DMS53 treated with DMSO at 0.1 percent for 48 hours (cell line): Measurements from ENCODE around the gene PDE5A.

Experiments used
- DNase-seq: peaks from one replicate; lab custom pipeline; 2025; ENCODE audit not compliant: unreplicated experiment; lab: John Stamatoyannopoulos, UW

The PDE5A gene

GRCh38 chr4:119587796-119588195, 40.8 kb downstream of the PDE5A start:
- no peak for DNase-seq

DNA sequence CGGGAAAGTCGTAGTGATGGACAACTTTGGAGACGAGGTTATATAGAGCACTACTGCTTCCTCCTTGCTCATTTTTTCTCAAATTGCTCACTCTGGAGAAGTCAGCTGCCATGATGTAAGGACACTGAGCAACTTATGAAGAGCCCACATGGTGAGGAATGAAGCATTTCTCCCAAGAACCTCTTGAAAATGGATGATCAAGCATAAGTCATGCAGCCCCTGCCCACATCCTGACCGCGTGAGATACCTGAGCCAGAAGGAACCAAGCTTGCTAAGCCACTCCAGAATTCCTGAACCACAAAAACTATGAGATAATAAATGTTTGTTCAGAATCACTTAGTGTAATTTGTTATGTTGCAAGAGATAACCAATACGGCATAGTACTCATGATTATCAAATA, 42.8 kb downstream of the PDE5A start:
- no peak for DNase-seq

- no peak for DNase-seq
Observed at GRCh38 chr4:119581190-119581873, 47.3 kb downstream of the PDE5A start.

GRCh38 chr4:119580293-119580692, 48.3 kb downstream of the PDE5A start:
- DNase-seq: no peak

GRCh38 chr4:119579823-119580222, 48.8 kb downstream of the PDE5A start:
- DNase-seq: no peak

DNA sequence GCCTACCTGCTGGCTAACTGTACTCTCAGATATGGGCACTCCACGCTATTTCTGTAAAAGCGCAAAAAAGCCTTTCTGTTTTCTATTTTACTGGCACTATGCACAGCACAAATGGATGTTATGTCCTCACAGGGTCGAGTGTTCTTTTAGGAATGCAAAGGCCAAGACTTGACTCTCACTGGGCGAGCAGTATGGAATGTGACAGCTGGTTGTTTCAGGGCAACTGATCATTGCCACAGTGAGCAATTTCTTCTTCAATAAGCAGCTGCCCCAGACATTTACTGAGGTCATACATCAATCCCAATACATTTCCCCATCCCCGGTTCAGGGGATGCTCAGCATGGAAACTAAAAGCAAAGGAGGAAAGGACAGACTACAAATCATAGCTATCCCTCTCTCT, 58.2 kb downstream of the PDE5A start:
- DNase-seq: no peak

DNA sequence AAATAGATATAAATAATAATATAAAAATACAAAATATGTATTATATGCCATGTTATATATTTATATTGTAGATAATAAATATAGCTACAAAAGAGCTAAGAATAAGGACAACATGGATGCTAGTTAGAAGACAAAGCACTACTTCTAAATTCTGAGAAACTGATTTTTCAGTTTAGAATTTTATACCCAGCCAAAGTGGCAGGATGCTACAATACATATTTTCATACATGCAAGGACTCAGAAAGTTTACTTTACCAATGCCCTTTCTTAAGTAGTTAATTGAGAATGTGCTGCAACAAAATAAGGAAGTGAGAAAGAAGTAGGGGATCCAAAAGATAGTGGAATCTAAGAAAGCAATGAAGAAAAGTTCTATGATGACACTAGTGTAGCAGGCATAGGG, 64.5 kb downstream of the PDE5A start:
- DNase-seq: no peak

GRCh38 chr4:119559044-119559647, 69.5 kb downstream of the PDE5A start:
- DNase-seq: peak; percentile 16

- DNase-seq: no peak
Observed at GRCh38 chr4:119550857-119551532, 77.6 kb downstream of the PDE5A start.

- DNase-seq: no peak
Observed at GRCh38 chr4:119549639-119550038, 79.0 kb downstream of the PDE5A start.

GRCh38 chr4:119543779-119544178, 84.8 kb downstream of the PDE5A start:
- no peak for DNase-seq

DNA sequence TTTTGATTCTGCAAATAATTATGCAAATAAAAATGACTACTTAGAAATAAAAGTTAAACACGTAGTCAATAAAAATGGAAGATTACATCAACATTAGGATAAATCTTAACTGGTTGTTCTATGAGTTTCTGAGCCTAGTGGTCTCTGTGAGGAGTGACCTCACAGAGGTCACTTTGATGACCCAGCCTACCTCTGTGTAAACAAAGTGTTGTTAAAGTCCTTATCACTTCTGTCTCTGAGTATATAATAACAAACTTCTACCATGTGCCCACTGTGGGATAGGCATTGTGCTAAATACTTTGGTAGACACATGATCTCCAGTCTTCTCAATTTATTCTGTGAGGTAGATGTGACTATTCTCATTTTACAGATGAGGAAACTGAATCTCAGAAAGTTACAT, 85.4 kb downstream of the PDE5A start:
- no peak for DNase-seq

DNA sequence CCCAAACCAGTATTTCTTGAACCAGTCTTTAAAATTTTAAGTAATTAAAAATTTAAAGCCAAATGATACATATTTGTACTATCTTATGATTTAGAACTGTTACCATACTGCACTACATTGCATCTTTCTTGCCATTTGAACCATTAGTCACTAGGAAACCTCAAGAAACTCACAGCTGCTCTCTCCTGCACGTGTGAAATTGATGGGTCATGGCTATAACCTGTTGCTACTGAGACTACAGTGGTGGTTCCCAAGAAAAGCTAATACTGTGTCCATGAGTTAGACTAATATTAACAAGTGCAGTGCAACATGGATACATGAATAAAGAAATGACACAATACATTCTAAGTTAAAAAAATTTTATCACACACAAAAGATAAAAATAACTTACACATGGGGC, 88.4 kb downstream of the PDE5A start:
- no peak for DNase-seq

DNA sequence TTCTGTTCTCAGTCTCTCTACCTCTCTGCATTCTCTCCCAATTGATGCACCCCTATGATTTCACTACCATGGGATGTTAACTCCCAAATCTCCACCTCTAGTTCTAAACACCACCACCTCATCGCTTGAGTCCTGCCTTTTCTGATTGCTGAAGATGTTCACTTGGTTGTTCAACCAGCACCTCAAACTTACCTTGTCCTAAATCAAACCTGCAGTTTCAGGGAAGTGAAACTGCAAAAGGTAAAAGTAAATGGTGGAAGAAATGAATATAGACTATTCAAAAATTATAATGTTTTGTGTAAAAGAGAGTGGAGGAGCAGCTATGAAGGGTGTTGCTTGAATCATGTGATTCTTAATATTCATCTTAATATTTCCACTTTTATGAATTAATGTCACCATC, 91.0 kb downstream of the PDE5A start:
- no peak for DNase-seq

- DNase-seq: no peak
Observed at GRCh38 chr4:119536572-119537528, 91.8 kb downstream of the PDE5A start.

DNA sequence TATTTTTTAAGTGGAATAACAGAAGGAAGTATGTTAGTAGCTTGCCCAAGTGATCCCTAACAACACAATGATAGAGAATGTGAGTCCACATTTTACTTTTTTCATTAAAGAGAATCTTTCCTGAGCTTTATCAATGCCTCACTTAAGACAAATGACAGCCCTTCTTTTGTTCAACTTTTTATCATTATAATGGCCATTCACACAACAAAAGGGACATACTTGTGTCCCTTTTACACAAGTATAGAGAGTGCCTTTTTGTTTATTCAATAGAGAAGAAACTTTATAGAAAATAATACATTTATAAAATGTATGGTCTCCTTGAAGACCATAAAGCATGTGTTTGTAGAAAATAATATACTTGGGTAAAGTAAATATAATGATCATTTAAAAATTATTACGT, 96.3 kb downstream of the PDE5A start:
- no peak for DNase-seq

DNA sequence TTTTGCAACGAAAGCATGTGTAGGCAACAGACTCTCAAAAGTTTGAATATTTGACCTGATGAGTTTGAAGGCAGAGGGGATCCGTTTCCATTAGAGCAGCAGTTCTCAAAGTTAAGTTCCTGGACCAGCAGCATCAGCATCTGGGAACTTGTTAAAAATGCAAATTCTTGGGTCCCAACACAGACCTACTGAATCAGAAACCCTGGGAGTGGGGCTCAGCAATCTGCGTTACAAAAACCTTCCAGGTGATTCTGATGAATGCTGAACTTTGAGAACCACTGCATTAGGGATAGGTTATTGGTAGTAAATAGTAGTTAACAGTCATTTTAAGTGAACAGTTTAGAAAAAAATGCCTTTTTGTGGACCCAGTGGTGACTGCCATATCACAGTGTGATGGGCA, 98.8 kb downstream of the PDE5A start:
- no peak for DNase-seq

DNA sequence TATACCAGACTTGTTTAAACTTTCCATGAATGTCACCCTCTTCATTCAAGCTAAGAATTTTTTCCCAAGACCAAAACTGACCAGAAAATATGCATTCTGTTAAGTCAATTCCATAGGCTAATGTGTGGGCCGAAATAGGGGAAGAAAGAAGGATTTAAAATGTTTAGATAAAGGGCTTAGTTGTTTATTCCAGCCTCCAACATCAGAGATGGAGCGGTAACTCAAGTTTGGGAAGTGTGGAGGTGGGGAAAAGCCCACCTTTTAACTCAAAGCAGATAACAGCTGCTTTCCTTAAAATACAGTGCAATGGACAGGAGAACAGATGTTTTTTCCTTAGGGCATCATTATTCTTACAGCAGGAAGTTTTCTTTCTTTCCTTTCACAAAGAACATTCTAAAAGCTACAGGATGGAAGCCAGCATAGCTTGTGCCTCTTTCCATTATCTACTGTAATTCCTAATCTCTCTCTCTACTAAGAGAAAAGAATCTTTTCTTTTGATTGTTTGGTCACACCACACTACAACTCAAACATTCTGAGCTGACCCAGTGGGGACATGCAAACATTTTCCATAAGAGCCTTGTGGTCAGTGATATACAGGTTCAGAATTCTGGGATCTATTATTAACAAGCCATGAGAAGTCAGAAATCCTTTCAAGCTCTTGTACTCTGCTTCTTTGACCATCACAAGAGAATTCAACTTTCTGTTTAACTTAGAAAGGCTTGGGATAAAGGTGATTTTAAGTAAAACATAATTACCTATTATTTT, 101.6 kb downstream of the PDE5A start:
- no peak for DNase-seq

- no peak for DNase-seq
Observed at GRCh38 chr4:119525771-119526712, 102.6 kb downstream of the PDE5A start.
